ENCODE measurements around the gene OR5D16. TPM values are rescaled to one million over a fixed set of nuclear protein-coding genes. Genes with fewer than 3 reads are reported as not detected.

The OR5D16 gene
- total RNA-seq (ENCODE audit: unreplicated experiment): not detected
- long read RNA-seq: 0 reads

- H3K4me3 Mint-ChIP-seq (ENCODE audit: unreplicated experiment): no peak within 1 kb of the TSS
- H3K27me3 Mint-ChIP-seq (ENCODE audit: unreplicated experiment): no peaks in the 10 kb centered on the region
- TF ChIP-seq CTCF (IDR thresholded peaks at IDR 0.05; ENCODE audit: partially characterized antibody, unreplicated experiment): no peak
- peaks cover 4% of the 10 kb centered on the region for H3K36me3 Mint-ChIP-seq (ENCODE audit: unreplicated experiment)
- peaks cover 5% of the 10 kb centered on the region for H3K9me3 Mint-ChIP-seq (ENCODE audit: unreplicated experiment)
- DNase-seq: no peak
- no peak within 1 kb of the TSS for H3K27ac Mint-ChIP-seq (ENCODE audit: unreplicated experiment)
- no peaks in the 10 kb centered on the region for H3K4me1 Mint-ChIP-seq (ENCODE audit: low read depth, unreplicated experiment)
Observed at GRCh38 chr11:55838452-55838851, at the start of gene OR5D16. Gene OR5D16 (plus strand): TSS chr11:55838752. CDS start chr11:55838752, 0 bp downstream.

DNA sequence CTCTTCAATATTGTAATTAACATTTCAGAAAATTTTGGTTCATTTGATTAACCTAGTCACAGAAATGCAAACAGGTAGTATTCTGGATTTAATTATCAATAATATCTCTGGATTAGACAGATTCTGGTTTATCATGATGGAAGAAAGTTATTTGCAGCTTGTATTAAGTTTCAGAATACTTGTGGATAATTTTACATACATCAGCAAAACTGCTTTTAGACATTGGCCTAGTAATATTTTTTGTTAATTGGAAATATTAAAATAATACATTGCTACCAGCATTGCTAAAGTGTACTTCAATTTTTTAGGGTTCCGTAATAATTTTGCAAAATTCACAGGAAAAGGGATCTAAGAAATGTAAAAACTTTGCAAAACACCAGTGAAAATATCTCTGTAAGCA is 46.9 kb upstream of the OR5D16 start:
- H3K9me3 Mint-ChIP-seq (ENCODE audit: unreplicated experiment): peaks cover 9% of the 10 kb centered on the region
- DNase-seq: no peak
- no peak overlapping the region for H3K27ac Mint-ChIP-seq (ENCODE audit: unreplicated experiment)
- no peaks in the 10 kb centered on the region for H3K4me1 Mint-ChIP-seq (ENCODE audit: low read depth, unreplicated experiment)
- H3K4me3 Mint-ChIP-seq (ENCODE audit: unreplicated experiment): no peak overlapping the region
- H3K36me3 Mint-ChIP-seq (ENCODE audit: unreplicated experiment): peaks cover 5% of the 10 kb centered on the region
- TF ChIP-seq CTCF (IDR thresholded peaks at IDR 0.05; ENCODE audit: partially characterized antibody, unreplicated experiment): no peak
- no peaks in the 10 kb centered on the region for H3K27me3 Mint-ChIP-seq (ENCODE audit: unreplicated experiment)

DNA sequence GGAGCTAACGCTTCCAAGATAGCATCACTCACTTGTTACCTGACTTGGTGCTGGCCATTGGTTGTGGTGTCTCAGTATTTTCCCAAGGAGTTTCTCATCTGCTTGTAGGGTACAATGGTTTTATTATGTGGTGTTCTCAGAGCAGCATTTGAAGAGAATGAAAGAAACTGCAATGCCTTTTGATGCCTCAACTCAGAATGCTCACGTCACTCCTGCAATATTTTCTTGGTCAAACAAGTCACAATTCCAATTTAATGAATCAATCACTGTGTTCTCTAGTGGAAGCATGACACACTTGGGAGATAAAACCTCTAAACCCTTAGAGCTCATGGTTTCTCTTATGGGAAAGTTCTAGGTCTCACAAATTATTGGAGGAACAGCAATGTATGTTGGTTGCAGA is 45.2 kb upstream of the OR5D16 start:
- Mint-ChIP-seq H3K4me3 (ENCODE audit: unreplicated experiment) (no peak overlapping the region), H3K4me1 (ENCODE audit: low read depth, unreplicated experiment) (no peaks in the 10 kb centered on the region), H3K9me3 (ENCODE audit: unreplicated experiment) (peaks cover 9% of the 10 kb centered on the region), H3K27me3 (ENCODE audit: unreplicated experiment) (no peaks in the 10 kb centered on the region), H3K27ac (ENCODE audit: unreplicated experiment) (no peak overlapping the region), H3K36me3 (ENCODE audit: unreplicated experiment) (peaks cover 5% of the 10 kb centered on the region)
- TF ChIP-seq CTCF (IDR thresholded peaks at IDR 0.05; ENCODE audit: partially characterized antibody, unreplicated experiment): no peak
- no peak for DNase-seq

GRCh38 chr11:55795256-55795655 is 43.3 kb upstream of the OR5D16 start, which contains the start of gene OR5D14:
Gene OR5D14 (plus strand): TSS chr11:55795556. CDS start chr11:55795556, 0 bp downstream.
- TF ChIP-seq CTCF (IDR thresholded peaks at IDR 0.05; ENCODE audit: partially characterized antibody, unreplicated experiment): no peak
- Mint-ChIP-seq H3K27me3 (ENCODE audit: unreplicated experiment) (no peaks in the 10 kb centered on the region), H3K4me1 (ENCODE audit: low read depth, unreplicated experiment) (no peaks in the 10 kb centered on the region), H3K36me3 (ENCODE audit: unreplicated experiment) (peaks cover 5% of the 10 kb centered on the region), H3K27ac (ENCODE audit: unreplicated experiment) (no peak within 1 kb of the TSS), H3K4me3 (ENCODE audit: unreplicated experiment) (no peak within 1 kb of the TSS), H3K9me3 (ENCODE audit: unreplicated experiment) (peaks cover 9% of the 10 kb centered on the region)
- DNase-seq: no peak

DNA sequence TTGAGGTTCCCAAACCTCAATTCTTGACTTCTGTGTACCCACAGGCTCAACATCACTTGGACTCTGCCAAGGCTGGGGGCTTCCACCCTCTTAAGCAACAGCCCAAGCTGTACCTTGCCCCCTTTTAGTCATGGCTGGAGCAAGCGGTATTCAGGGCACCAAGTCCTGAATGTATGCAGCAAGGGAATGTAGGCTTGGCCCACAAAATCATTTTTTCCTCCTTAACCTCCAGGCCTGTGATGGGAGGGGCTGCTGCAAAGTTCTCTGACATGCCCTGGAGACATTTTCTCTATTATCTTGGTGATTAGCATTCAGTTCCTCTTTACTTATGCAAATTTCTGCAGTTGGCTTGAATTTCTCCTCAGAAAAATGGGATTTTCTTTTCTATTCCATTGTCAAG is 32.3 kb upstream of the OR5D16 start:
- no peaks in the 10 kb centered on the region for H3K4me1 Mint-ChIP-seq (ENCODE audit: low read depth, unreplicated experiment)
- no peak overlapping the region for H3K4me3 Mint-ChIP-seq (ENCODE audit: unreplicated experiment)
- DNase-seq: no peak
- H3K27ac Mint-ChIP-seq (ENCODE audit: unreplicated experiment): no peak overlapping the region
- TF ChIP-seq CTCF (IDR thresholded peaks at IDR 0.05; ENCODE audit: partially characterized antibody, unreplicated experiment): no peak
- no peaks in the 10 kb centered on the region for H3K27me3 Mint-ChIP-seq (ENCODE audit: unreplicated experiment)
- H3K36me3 Mint-ChIP-seq (ENCODE audit: unreplicated experiment): no peaks in the 10 kb centered on the region
- H3K9me3 Mint-ChIP-seq (ENCODE audit: unreplicated experiment): peaks cover 13% of the 10 kb centered on the region
